GM18520 (cell line): ENCODE data around the gene SHMT1.
"Not testable (repeated sequence)": the region's sequence is repeated elsewhere in the genome, so short reads cannot be mapped to it uniquely, and the experiment has no call there.

Experiments
- ATAC-seq: cut with Tn5 transposase; IDR thresholded peaks from one replicate; pipeline ENCODE4 v1.9.1; 2021; ENCODE audit not compliant: unreplicated experiment

SHMT1 gene

GRCh38 chr17:18378614-18379013, 15.3 kb upstream of the SHMT1 start:
- ATAC-seq, result not testable (repeated sequence)

- no peak for ATAC-seq
Measured at GRCh38 chr17:18378205-18378505, 14.8 kb upstream of the SHMT1 start.

- ATAC-seq, result no peak
Measured at GRCh38 chr17:18377437-18378204, 14.3 kb upstream of the SHMT1 start, which contains the start of gene EVPLL. Gene EVPLL, plus strand, starts transcription at chr17:18377778. Its CDS starts 3,160 bp downstream, at chr17:18380938.

- ATAC-seq, result no peak
Measured at GRCh38 chr17:18374216-18374615, 10.9 kb upstream of the SHMT1 start.

GRCh38 chr17:18373181-18373580, 9.8 kb upstream of the SHMT1 start:
- not testable (repeated sequence) for ATAC-seq

GRCh38 chr17:18371455-18371854, 8.1 kb upstream of the SHMT1 start:
- no peak for ATAC-seq

GRCh38 chr17:18370761-18371160, 7.4 kb upstream of the SHMT1 start:
- ATAC-seq, result no peak

GRCh38 chr17:18368946-18369345, 5.6 kb upstream of the SHMT1 start:
- ATAC-seq, result no peak

GRCh38 chr17:18364166-18364565, 816 bp upstream of the SHMT1 start:
- no peak for ATAC-seq

GRCh38 chr17:18362698-18363100, 651 bp downstream of the SHMT1 start:
- ATAC-seq, result no peak

GRCh38 chr17:18361837-18362697, 1.3 kb downstream of the SHMT1 start:
- no peak for ATAC-seq

- ATAC-seq, result no peak
Measured at GRCh38 chr17:18360518-18360917, 2.8 kb downstream of the SHMT1 start.

GRCh38 chr17:18356624-18357023, 6.7 kb downstream of the SHMT1 start:
- ATAC-seq, result no peak

- no peak for ATAC-seq
Measured at GRCh38 chr17:18353541-18353940, 9.8 kb downstream of the SHMT1 start.

- ATAC-seq, result no peak
Measured at GRCh38 chr17:18344021-18344420, 19.3 kb downstream of the SHMT1 start.

GRCh38 chr17:18339933-18340332, 23.4 kb downstream of the SHMT1 start:
- ATAC-seq, result no peak

GRCh38 chr17:18338158-18338557, 25.2 kb downstream of the SHMT1 start:
- ATAC-seq, result not testable (repeated sequence)

- ATAC-seq, result no peak
Measured at GRCh38 chr17:18332909-18333489, 30.4 kb downstream of the SHMT1 start.

- no peak for ATAC-seq
Measured at GRCh38 chr17:18331879-18332278, 31.5 kb downstream of the SHMT1 start.

- no peak for ATAC-seq
Measured at GRCh38 chr17:18328643-18329204, 34.6 kb downstream of the SHMT1 start.

GRCh38 chr17:18327556-18327955, 35.8 kb downstream of the SHMT1 start:
- no peak for ATAC-seq
